ENCODE data around the gene INPP5A.

INPP5A gene

GRCh38 chr10:132534391-132535064 is 3.1 kb upstream of the INPP5A start:
- DNase-seq, result peak in 4 of 56 donors; percentile 25 to 35 (median 28)

GRCh38 chr10:132535065-132535651 is 2.4 kb upstream of the INPP5A start:
- no peak for DNase-seq

GRCh38 chr10:132536241-132536876 is 1.2 kb upstream of the INPP5A start:
- peak in 5 of 56 donors; percentile 18 to 59 (median 26) for DNase-seq

GRCh38 chr10:132536877-132537683 is 507 bp upstream of the INPP5A start:
- peak; percentile 90 to 100 (median 100) for DNase-seq

GRCh38 chr10:132538031-132538789 is 623 bp downstream of the INPP5A start:
- peak in 1 of 56 donors; percentile 21 for DNase-seq

- DNase-seq, result no peak
Measured at GRCh38 chr10:132538790-132539421, 1.3 kb downstream of the INPP5A start.

- DNase-seq, result peak in 7 of 56 donors; percentile 14 to 42 (median 29)
Measured at GRCh38 chr10:132539431-132539839, 1.8 kb downstream of the INPP5A start.

GRCh38 chr10:132539894-132540293 is 2.3 kb downstream of the INPP5A start:
- no peak for DNase-seq

GRCh38 chr10:132540456-132540855 is 2.9 kb downstream of the INPP5A start:
- DNase-seq, result peak in 1 of 56 donors; percentile 39

- no peak for DNase-seq
Measured at GRCh38 chr10:132541129-132541528, 3.5 kb downstream of the INPP5A start.

- peak in 1 of 56 donors; percentile 49 for DNase-seq
Measured at GRCh38 chr10:132541601-132542011, 4.0 kb downstream of the INPP5A start.

GRCh38 chr10:132542086-132542775 is 4.6 kb downstream of the INPP5A start:
- DNase-seq, result no peak

- DNase-seq, result no peak
Measured at GRCh38 chr10:132542819-132543218, 5.2 kb downstream of the INPP5A start.

- DNase-seq, result no peak
Measured at GRCh38 chr10:132543916-132544743, 6.5 kb downstream of the INPP5A start.

GRCh38 chr10:132544744-132545658 is 7.4 kb downstream of the INPP5A start:
- no peak for DNase-seq

- DNase-seq, result no peak
Measured at GRCh38 chr10:132545659-132546367, 8.2 kb downstream of the INPP5A start.

All from nucleus accumbens (tissue), 56 donors.